ENCODE measurements around the gene FMNL3.

Gene FMNL3

GRCh38 chr12:49661746-49662145 is 45.5 kb downstream of the FMNL3 start:
- H3K4me3 ChIP-seq (ENCODE audit: low read depth, low read length) = no peak overlapping the region
- TF ChIP-seq CTCF (IDR thresholded peaks at IDR 0.05; ENCODE audit: insufficient read depth, low read depth, low read length, missing control alignments) = no peak
- DNase-seq (ENCODE audit: low read depth) = no peak

- peak; percentile 77 for DNase-seq (ENCODE audit: low read depth)
- TF ChIP-seq CTCF (IDR thresholded peaks at IDR 0.05; ENCODE audit: insufficient read depth, low read depth, low read length, missing control alignments) = no peak
- no peak overlapping the region for H3K4me3 ChIP-seq (ENCODE audit: low read depth, low read length)
Measured at GRCh38 chr12:49661191-49661590, 46.0 kb downstream of the FMNL3 start.

- no peak overlapping the region for H3K4me3 ChIP-seq (ENCODE audit: low read depth, low read length)
- TF ChIP-seq CTCF (IDR thresholded peaks at IDR 0.05; ENCODE audit: insufficient read depth, low read depth, low read length, missing control alignments) = no peak
- no peak for DNase-seq (ENCODE audit: low read depth)
Measured at GRCh38 chr12:49659753-49660152, 47.5 kb downstream of the FMNL3 start.

GRCh38 chr12:49658276-49658675 is 48.9 kb downstream of the FMNL3 start:
- no peak overlapping the region for H3K4me3 ChIP-seq (ENCODE audit: low read depth, low read length)
- TF ChIP-seq CTCF (IDR thresholded peaks at IDR 0.05; ENCODE audit: insufficient read depth, low read depth, low read length, missing control alignments) = no peak
- no peak for DNase-seq (ENCODE audit: low read depth)

GRCh38 chr12:49655595-49656236 is 51.5 kb downstream of the FMNL3 start:
- DNase-seq (ENCODE audit: low read depth) = no peak
- TF ChIP-seq CTCF (IDR thresholded peaks at IDR 0.05; ENCODE audit: insufficient read depth, low read depth, low read length, missing control alignments) = no peak
- H3K4me3 ChIP-seq (ENCODE audit: low read depth, low read length) = no peak overlapping the region

- no peak for TF ChIP-seq CTCF (IDR thresholded peaks at IDR 0.05; ENCODE audit: insufficient read depth, low read depth, low read length, missing control alignments)
- H3K4me3 ChIP-seq (ENCODE audit: low read depth, low read length) = no peak overlapping the region
- DNase-seq (ENCODE audit: low read depth) = no peak
Measured at GRCh38 chr12:49654715-49655114, 52.5 kb downstream of the FMNL3 start.

- DNase-seq (ENCODE audit: low read depth) = no peak
- no peak for TF ChIP-seq CTCF (IDR thresholded peaks at IDR 0.05; ENCODE audit: insufficient read depth, low read depth, low read length, missing control alignments)
- H3K4me3 ChIP-seq (ENCODE audit: low read depth, low read length) = no peak overlapping the region
Measured at GRCh38 chr12:49652921-49653520, 54.2 kb downstream of the FMNL3 start.
